Stromal cell of bone marrow (primary cell): ENCODE results near the gene SYDE2.

Source experiments
- DNase-seq: peaks from one replicate; pipeline ENCODE4 v3.0.0-alpha.2; 2012; ENCODE audit warnings: low read depth

The SYDE2 gene

DNA sequence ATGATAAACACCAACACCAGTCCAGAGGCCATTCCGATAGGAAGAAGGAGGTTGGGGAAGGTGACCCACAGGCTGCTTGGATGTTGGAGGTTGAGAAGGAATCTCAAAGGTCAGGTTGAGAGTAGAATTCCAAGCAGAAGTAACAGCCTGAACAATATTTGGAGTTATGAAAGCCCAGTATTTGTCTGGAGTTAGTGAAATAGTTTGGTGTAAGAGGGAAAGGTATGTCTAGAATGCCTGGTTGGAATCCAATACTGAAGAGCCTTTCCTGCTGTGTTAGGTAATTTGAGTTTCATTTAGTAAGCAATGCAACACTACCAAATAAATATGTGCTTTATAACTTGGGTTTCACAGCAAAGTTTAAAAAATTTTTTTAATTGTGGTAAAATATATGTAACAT, 82.1 kb downstream of the SYDE2 start:
- no peak for DNase-seq

DNA sequence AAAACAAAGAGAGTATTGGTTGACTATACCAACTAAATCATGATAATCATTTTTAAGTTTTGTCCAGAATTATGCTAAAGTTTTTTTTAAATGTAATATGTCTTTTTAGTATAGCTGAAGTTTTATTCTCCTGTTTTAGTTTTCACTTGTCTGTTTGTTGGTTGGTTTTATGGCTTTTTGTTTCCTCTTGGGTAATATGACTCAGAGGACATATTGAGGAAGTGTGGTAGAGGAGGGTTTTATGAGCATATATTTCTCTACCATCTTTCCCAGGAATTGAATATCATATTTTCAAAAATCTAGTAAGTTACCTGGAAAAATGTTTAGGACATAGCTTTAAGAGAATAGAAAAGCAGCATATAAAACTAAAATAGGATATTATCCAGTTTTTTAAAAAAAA, 84.0 kb downstream of the SYDE2 start:
- DNase-seq = no peak

DNA sequence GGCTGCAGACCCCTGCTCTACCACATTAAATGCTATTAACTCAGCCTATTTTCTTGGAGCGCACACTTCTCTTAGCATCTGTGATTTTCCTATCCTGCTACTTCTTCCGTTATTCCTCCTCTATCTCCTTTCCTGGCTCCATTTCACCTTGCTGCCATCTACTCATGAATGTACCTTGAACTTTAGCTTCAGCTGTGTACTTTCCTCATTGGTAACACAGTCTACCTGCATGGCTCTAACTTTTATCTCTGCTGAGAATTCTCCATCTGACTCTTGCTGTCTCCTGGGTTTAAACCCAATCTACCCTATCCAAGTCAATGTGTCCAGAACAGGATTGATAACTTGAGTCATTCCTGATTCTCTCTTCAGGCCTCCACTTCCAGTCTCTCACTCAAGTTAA, 84.9 kb downstream of the SYDE2 start:
- no peak for DNase-seq

DNA sequence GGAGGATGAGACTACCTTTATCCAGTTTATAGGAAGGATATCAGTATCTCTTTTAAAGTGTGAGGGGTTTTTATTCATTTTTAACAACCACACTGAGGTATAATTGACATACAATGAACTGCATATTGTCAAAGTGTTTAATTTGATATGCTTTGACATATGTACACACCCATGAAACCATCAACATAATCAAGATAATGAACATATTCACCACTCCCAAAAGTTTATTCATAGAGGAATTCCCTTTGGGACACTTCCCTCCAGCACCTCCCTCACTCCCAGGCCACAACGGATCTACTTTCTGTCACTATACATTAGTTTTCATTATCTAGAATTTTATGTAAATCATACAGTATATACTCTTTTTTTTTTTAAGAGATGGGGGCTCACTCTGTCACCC, 89.1 kb downstream of the SYDE2 start:
- DNase-seq = no peak

DNA sequence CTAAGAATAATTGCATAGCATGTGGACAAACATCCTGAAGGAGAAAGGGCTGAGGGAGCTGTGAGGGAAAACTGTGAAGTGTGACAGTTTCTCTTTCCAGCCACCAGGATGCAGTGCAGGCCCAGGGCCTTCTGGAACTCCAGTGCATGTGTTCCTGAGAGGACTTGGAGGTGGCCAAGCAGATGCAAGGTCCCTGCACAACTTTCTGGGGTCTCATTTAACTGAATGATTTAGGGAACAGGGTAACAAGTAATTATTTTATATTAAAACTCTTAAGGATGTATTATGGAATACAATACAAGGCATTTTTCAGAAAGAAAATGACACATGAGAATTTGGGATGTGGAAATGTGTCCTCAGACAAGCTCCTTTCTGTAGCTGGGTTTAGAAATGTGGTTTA, 91.3 kb downstream of the SYDE2 start:
- peak; percentile 37 for DNase-seq
